HG02623 (cell line): Measurements from ENCODE around the gene AGBL1.

Experiments used
- ATAC-seq: cut with Tn5 transposase; IDR thresholded peaks from one replicate; pipeline ENCODE4 v1.9.1; 2021; ENCODE audit warnings: moderate library complexity; ENCODE audit not compliant: unreplicated experiment

Gene AGBL1

GRCh38 chr15:86079508-86080266, at the start of gene AGBL1:
Gene AGBL1, plus strand, starts transcription at chr15:86079871.
- no peak for ATAC-seq

DNA sequence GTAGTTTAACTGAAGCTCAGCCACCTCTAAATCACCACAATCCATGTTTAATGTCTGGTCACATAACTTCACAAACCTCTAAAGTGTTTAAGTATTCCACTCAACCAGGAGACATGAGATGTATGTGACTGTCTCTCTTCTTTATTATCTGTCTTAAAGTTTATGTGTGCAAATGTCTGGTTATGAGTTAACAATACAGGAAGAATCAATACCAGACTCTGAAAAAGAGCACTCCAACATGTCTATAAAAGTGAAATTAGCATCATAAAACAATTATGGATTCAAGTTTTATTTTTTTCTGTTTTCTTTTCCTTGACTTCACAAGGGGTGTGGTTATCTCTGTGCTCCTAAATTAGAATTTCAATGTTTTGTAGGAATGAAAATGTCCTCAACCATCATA, 44.8 kb upstream of the AGBL1 start:
- no peak for ATAC-seq

GRCh38 chr15:86036243-86036642, 43.4 kb upstream of the AGBL1 start:
- ATAC-seq: no peak

- ATAC-seq: no peak
Measured at GRCh38 chr15:86038491-86038890, 41.2 kb upstream of the AGBL1 start.

DNA sequence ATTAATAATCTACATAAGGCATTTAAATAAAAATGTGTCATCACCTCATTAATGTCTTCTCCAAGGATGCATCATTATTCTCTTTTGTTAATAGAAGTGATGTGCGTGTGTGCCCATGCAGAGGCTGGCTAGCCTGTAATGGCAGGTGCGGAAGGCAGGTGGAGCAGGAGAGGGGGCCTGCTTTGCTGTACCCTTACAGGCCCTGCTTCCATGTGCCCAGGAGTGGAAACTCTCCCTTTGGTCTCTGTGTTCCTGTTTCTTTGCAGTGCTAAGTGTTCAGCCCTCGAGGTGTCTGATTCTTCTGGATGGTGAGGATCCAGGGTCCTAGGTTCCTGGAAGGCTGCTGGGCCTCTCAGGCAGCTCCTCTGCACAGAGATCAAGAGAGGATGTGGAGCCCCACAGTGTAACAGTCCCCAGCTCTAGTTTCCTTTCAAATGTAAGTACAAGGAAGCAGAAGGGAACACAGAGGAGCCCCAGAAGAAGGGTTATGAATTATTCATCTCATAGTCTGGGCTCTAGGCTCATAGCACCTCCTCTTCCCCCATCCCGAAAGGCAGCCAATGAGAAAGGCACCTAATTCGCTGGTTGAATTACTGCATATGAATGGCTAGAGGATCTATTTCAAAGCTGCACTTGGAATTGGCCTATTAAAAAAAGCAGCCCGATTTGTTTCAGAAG, 39.2 kb upstream of the AGBL1 start:
- no peak for ATAC-seq

GRCh38 chr15:86041399-86041798, 38.3 kb upstream of the AGBL1 start:
- no peak for ATAC-seq

GRCh38 chr15:86042226-86042625, 37.4 kb upstream of the AGBL1 start:
- ATAC-seq: no peak

GRCh38 chr15:86044981-86045380, 34.7 kb upstream of the AGBL1 start:
- no peak for ATAC-seq

DNA sequence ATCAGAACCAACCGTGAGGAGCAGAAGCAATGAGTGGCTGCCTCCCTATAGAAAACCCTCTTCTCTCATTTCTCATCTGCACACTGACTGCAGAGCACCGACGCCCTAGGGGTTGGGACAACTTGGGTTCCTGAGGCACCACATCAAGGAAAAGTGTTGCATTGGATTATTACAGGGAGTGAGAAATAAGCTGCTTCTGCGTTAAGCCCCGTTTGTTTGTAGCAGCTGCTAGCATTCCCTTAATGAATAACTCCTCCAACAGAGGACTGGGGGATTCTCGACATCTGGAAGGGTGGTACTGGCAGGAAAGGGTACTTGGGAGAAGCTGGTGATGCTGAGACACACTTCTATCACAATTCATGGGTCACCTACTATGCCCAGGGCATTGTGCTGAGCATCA, 25.3 kb upstream of the AGBL1 start:
- ATAC-seq: no peak

DNA sequence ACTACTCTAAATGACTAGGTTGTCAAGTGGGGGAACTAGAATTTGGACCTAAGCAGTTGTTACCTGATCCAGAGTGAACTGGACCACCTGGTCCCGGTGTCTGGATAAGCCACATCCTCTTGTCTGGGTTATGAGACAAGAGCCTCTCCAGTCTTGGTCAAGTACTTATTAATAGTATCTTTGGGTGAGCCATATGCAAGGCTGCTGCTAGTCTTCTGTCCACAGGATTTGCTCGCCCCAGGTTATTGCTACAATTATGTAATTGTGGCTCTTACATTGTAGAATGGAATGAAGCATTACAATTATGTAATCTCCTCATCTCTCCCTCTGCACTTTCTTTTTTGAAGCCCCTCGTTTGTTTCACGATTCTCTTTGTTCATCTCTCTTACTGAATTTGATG, 24.0 kb upstream of the AGBL1 start:
- no peak for ATAC-seq

DNA sequence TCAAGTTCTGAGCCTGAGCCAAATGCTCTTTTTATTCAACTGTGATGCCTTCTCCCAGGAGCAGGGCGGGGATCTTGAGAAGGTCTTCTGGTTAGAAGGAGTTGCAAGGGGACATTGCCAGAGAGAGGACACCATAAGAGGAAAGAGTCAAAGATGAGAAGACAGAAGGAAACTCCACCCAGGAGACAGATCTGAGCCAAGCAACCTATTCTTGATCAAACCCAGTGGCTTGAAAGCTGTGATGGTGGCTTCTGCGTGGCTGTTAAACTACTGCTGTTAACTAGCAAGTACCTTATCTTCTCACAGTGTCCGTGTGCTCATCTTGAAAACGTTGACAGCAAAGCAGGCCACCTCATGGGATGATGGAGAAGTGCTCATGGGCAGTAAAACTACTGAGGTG, 19.8 kb upstream of the AGBL1 start:
- no peak for ATAC-seq

GRCh38 chr15:86060674-86061073, 19.0 kb upstream of the AGBL1 start:
- ATAC-seq: no peak

DNA sequence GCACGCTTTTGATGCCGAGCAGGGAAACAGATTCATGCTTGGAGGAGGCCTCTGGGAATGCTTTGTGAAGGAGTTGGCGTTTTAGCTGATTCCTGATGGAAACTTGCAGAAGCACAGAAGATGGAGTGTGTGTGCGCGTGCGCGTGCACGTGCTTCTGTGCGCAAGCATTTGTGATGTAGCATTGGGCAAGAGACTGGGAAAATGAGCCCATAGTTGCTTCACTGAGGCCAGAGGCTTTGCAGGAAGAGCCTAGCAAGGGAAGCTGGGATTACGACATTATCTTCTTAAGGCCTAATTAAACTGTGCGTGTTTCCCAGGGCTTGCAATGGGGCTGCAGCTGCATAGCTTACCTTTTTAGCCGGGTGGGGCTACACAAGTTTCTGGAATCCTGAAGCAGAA, 18.1 kb upstream of the AGBL1 start:
- no peak for ATAC-seq

- no peak for ATAC-seq
Measured at GRCh38 chr15:86062646-86063243, 16.9 kb upstream of the AGBL1 start.

- ATAC-seq: no peak
Measured at GRCh38 chr15:86063356-86064095, 16.1 kb upstream of the AGBL1 start.

DNA sequence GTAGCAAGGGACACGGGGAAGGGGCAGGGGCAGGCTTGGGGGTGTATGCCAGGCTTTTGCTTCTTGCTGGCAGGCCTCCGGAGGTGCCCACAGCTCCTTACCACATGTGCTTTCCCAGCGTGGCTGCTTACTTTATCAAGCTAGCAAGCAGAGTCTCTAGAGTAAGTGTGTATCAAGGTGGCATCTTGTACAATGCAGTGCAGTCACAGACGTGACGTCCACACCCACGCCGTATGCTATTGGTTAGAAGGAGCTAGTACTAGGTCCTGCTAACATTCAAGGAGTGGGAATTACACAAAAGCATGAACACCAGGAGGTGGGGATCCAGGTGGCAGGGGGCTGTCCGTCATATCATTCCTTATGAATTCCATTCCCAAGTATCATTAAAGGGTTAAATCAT, 15.3 kb upstream of the AGBL1 start:
- no peak for ATAC-seq

GRCh38 chr15:86066174-86066834, 13.4 kb upstream of the AGBL1 start:
- ATAC-seq: no peak

GRCh38 chr15:86073281-86073680, 6.4 kb upstream of the AGBL1 start:
- ATAC-seq: no peak

GRCh38 chr15:86076468-86076867, 3.2 kb upstream of the AGBL1 start:
- no peak for ATAC-seq

GRCh38 chr15:86077070-86077469, 2.6 kb upstream of the AGBL1 start:
- no peak for ATAC-seq

DNA sequence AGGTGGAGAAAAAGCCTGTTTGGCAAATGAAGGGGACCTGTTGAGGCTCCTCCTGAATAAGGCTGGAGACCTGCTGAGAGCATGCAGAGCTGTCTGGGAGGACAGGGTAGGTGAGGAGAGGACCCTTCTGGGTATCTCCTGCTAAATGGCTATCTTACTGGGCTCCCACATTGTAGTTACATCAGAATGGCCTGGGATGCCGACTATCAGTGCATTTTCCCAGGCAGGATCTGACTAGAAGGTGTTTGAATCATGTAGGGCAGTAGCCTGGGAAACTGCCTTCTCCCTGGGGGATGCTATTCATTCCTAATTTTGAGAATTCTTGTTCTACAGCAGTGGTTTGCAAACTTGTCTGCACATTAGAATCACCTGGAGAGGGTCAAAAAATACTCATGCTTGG, 631 bp downstream of the AGBL1 start:
- no peak for ATAC-seq
